Thoracic aorta (tissue), 2 donors: ENCODE measurements around the gene SLC44A5. TPM values are rescaled to one million over a fixed set of nuclear protein-coding genes. Genes with fewer than 3 reads are reported as not detected.

ENCODE experiments used
- ATAC-seq: fragments of 150-250 bp; one replicate; pipeline ENCODE4 v1.8.0; 2017; ENCODE audit warnings: low read depth; ENCODE audit not compliant: insufficient number of reproducible peaks, low FRiP score
- DNase-seq: peaks from one replicate; pipeline ENCODE4 v3.0.0-alpha.2; 2020; ENCODE audit warnings: low spot score
- H3K27ac ChIP-seq, 2 donors: fragments of 200-600 bp; sonication (generic); 1 replicate in 1 of 2; 2 replicates in 1 of 2; pipeline ENCODE4 v1.5.1; 2016; ENCODE audit warnings: mild to moderate bottlenecking in 2 of 2, moderate library complexity in 2 of 2
- H3K27me3 ChIP-seq: fragments of 200-600 bp; sonication (generic); replicated peaks from 2 replicates; pipeline ENCODE4 v1.6.0; 2016; ENCODE audit warnings: mild to moderate bottlenecking; ENCODE audit not compliant: insufficient read depth
- H3K36me3 ChIP-seq: fragments of 200-600 bp; sonication (generic); one replicate; pipeline ENCODE4 v1.5.1; 2016
- H3K4me1 ChIP-seq, 2 donors: fragments of 200-600 bp; sonication (generic); 1 replicate in 1 of 2; 2 replicates in 1 of 2; pipeline versions ENCODE4 v1.5.1 to v1.6.0; 2016; ENCODE audit warnings: low read depth in 2 of 2, mild to moderate bottlenecking in 1 of 2; ENCODE audit not compliant: control insufficient read depth in 1 of 2
- H3K4me3 ChIP-seq: fragments of 200-600 bp; sonication (generic); 2 replicates; pipeline ENCODE4 v1.5.1; 2016; ENCODE audit warnings: mild to moderate bottlenecking
- H3K9me3 ChIP-seq: fragments of 200-600 bp; sonication (generic); 2 replicates; pipeline ENCODE4 v1.5.1; 2016
- total RNA-seq, 2 donors: library from RNA; depleted of rRNA; stranded (reverse); fragments of >200 nt; gene quantifications; one replicate each; pipeline versions ENCODE4 v1.1.0 to v1.2.3, GENCODE V29; 2016
- TF ChIP-seq, protein P1 (sequence below): fragments of 200-600 bp; sonication (generic); IDR thresholded peaks from one replicate; pipeline ENCODE4 v1.5.1; 2019; ENCODE audit warnings: antibody characterized with exemption

Gene SLC44A5
- total RNA-seq, 2 donors from 2014 or later = 0.28 to 0.68 TPM

DNA sequence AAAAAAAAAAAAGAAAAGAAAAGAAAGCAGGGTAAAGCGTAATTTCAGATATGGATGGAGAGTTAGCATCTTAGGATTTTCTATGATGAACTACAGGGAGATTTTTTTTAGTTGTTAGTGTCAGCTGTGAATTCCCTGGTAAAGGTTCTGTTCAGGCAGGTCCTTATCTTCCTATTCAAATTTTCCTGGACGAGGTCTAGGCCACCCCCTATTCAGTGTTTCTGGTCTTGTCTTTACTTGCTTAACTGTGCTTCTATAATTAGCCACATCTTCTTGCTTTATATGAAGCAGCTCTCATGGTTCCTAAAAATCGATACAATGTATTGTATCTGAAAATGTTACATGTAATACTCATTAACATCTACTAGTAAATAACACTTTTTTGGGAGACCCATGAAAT lies 318.9 kb downstream of the SLC44A5 start:
- Histone ChIP-seq H3K9me3 (no peaks in the 10 kb centered on the region), H3K36me3 (no peaks in the 10 kb centered on the region), H3K4me3 (no peak overlapping the region), H3K4me1 (no peaks in the 10 kb centered on the region), H3K27me3 (no peaks in the 10 kb centered on the region), H3K27ac (no peak overlapping the region)
- DNase-seq (no peak), ATAC-seq (no peak)
- TF ChIP-seq, protein P1, sequence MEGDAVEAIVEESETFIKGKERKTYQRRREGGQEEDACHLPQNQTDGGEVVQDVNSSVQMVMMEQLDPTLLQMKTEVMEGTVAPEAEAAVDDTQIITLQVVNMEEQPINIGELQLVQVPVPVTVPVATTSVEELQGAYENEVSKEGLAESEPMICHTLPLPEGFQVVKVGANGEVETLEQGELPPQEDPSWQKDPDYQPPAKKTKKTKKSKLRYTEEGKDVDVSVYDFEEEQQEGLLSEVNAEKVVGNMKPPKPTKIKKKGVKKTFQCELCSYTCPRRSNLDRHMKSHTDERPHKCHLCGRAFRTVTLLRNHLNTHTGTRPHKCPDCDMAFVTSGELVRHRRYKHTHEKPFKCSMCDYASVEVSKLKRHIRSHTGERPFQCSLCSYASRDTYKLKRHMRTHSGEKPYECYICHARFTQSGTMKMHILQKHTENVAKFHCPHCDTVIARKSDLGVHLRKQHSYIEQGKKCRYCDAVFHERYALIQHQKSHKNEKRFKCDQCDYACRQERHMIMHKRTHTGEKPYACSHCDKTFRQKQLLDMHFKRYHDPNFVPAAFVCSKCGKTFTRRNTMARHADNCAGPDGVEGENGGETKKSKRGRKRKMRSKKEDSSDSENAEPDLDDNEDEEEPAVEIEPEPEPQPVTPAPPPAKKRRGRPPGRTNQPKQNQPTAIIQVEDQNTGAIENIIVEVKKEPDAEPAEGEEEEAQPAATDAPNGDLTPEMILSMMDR = no peak

DNA sequence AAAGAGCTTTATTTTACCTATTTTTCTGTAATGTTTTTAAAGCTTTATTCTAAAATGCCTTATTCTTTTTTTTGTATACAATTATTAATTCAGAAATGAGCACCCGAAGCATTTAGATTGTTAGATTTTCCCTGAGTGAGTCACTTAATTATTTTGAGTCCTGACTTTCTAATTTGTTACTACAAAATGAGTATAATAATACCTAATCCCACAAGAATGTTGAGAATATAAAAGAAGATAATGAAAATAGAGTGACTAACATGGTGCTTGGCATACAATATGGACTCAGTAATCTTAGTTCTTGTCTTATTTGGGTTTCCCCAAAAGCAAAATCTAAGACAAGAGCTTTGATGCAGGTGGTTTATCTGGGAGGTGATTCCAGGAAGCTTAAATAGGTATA lies 334.5 kb downstream of the SLC44A5 start:
- Histone ChIP-seq H3K27me3 (no peaks in the 10 kb centered on the region), H3K36me3 (no peaks in the 10 kb centered on the region), H3K4me1 (no peaks in the 10 kb centered on the region), H3K27ac (no peak overlapping the region), H3K4me3 (no peak overlapping the region), H3K9me3 (no peaks in the 10 kb centered on the region)
- TF ChIP-seq, protein P1 = no peak
- DNase-seq = no peak
- ATAC-seq = no peak

DNA sequence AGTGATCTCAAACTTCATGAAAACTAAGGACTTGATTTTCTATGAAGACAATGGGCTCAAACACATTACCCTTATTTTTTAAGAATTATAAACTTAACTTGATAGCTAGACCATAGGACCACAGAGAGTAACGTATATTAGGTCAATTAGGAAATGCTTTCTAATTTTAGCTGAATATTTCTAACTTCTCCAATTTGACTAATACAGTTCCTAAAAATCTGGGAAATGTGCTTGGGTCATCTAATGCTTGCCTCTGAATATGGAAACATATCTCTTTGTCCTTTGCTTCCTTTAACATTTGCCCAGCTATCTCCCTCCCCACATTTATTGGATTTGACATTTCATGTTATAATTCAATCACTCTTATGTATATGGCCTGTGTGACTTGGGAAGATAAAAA lies 335.3 kb downstream of the SLC44A5 start:
- DNase-seq = no peak
- Histone ChIP-seq H3K9me3 (no peaks in the 10 kb centered on the region), H3K27ac (no peak overlapping the region), H3K4me1 (no peaks in the 10 kb centered on the region), H3K36me3 (no peaks in the 10 kb centered on the region), H3K4me3 (no peak overlapping the region), H3K27me3 (no peaks in the 10 kb centered on the region)
- ATAC-seq = no peak
- TF ChIP-seq, protein P1 = no peak

DNA sequence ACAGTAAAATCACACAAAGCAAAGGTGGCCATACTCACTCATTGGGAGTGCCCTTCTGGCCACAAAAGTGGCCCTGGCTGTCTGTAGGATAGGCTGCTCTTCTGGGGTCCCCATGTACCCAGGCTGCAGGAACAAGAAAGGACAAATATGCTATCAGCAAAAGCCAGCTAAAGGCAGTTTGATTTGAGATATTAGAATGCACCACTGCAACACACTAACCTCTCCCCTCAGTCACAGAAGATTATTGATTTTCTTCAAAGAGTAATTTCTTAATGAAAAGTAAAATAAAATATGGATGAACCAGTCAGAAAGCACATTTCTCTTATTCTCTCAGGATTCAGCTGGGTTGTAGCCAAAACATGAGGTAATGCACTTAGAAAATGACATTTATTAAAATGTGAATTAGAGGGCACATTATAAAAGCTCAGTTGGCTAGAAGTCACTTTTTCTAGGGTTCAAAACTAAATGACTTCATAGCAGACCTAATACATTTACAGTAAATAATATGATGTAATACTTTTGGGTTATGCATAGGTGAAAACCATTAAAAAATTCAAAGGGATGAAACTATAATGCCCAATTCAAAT lies 335.9 kb downstream of the SLC44A5 start:
- no peak for ATAC-seq

DNA sequence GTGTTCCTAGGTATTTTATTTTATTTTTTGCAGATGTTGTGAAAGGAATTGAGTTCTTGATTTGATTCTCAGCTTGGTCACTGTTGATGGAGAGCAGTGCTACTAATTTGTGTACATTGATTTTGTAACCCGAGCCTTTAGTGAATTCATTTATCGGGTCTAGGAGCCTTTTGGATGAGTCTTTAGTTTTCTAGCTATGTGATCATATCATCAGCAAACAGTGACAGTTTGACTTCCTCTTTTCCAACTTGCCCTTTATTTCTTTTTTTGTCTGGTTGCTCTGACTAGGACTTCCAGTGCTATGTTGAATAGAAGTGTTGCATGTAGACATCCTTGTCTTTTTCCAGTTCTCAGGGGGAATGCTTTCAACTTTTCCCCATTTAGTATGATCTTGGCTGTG lies 337.8 kb downstream of the SLC44A5 start:
- H3K36me3 ChIP-seq = no peaks in the 10 kb centered on the region
- ATAC-seq (no peak), DNase-seq (no peak)
- no peaks in the 10 kb centered on the region for H3K27me3 ChIP-seq
- TF ChIP-seq, protein P1 = no peak
- H3K27ac ChIP-seq = no peak overlapping the region
- no peaks in the 10 kb centered on the region for H3K4me1 ChIP-seq
- no peaks in the 10 kb centered on the region for H3K9me3 ChIP-seq
- no peak overlapping the region for H3K4me3 ChIP-seq

More for the DNA sequence above, 335.9 kb downstream of the SLC44A5 start:
- H3K36me3 ChIP-seq = no peaks in the 10 kb centered on the region
- no peak overlapping the region for H3K4me3 ChIP-seq
- no peaks in the 10 kb centered on the region for H3K27me3 ChIP-seq
- no peak overlapping the region for H3K27ac ChIP-seq
- TF ChIP-seq, protein P1 = no peak
- no peak for DNase-seq
- H3K4me1 ChIP-seq = no peaks in the 10 kb centered on the region
- H3K9me3 ChIP-seq = no peaks in the 10 kb centered on the region
